ENCODE measurements around the gene ZNF408.
"Not testable (repeated sequence)": the region's sequence is repeated elsewhere in the genome, so short reads cannot be mapped to it uniquely, and the experiment has no call there.

ZNF408 gene

GRCh38 chr11:46697723-46698122 lies 3.1 kb upstream of the ZNF408 start:
- DNase-seq (ENCODE audit: low spot score) = no peak

- no peak for DNase-seq (ENCODE audit: low spot score)
Observed at GRCh38 chr11:46698597-46698996, 2.2 kb upstream of the ZNF408 start.

GRCh38 chr11:46701078-46701654 lies 335 bp downstream of the ZNF408 start:
- DNase-seq (ENCODE audit: low spot score) = no peak

- DNase-seq (ENCODE audit: low spot score) = no peak
Observed at GRCh38 chr11:46705070-46705688, 4.3 kb downstream of the ZNF408 start.

GRCh38 chr11:46706886-46707285 lies 6.1 kb downstream of the ZNF408 start:
- no peak for DNase-seq (ENCODE audit: low spot score)

- not testable (repeated sequence) for DNase-seq (ENCODE audit: low spot score)
Observed at GRCh38 chr11:46709351-46709750, 8.5 kb downstream of the ZNF408 start.

GRCh38 chr11:46710821-46711269 lies 10.0 kb downstream of the ZNF408 start:
- DNase-seq (ENCODE audit: low spot score) = peak; percentile 89

GRCh38 chr11:46711303-46711702 lies 10.5 kb downstream of the ZNF408 start:
- DNase-seq (ENCODE audit: low spot score) = no peak

GRCh38 chr11:46712874-46713576 lies 12.2 kb downstream of the ZNF408 start:
- no peak for DNase-seq (ENCODE audit: low spot score)

- not testable (repeated sequence) for DNase-seq (ENCODE audit: low spot score)
Observed at GRCh38 chr11:46717825-46718154, 17.0 kb downstream of the ZNF408 start.

GRCh38 chr11:46718155-46719019 lies 17.6 kb downstream of the ZNF408 start:
- no peak for DNase-seq (ENCODE audit: low spot score)

- no peak for DNase-seq (ENCODE audit: low spot score)
Observed at GRCh38 chr11:46719048-46719542, 18.3 kb downstream of the ZNF408 start, which contains the start of gene F2. Gene F2, plus strand, starts transcription at chr11:46719213. Its CDS starts 23 bp downstream, at chr11:46719236.

- no peak for DNase-seq (ENCODE audit: low spot score)
Observed at GRCh38 chr11:46719543-46720218, 18.9 kb downstream of the ZNF408 start.

GRCh38 chr11:46721286-46721685 lies 20.5 kb downstream of the ZNF408 start:
- DNase-seq (ENCODE audit: low spot score) = no peak

GRCh38 chr11:46722566-46723358 lies 21.9 kb downstream of the ZNF408 start:
- no peak for DNase-seq (ENCODE audit: low spot score)

GRCh38 chr11:46723359-46723680 lies 22.5 kb downstream of the ZNF408 start:
- no peak for DNase-seq (ENCODE audit: low spot score)

- no peak for DNase-seq (ENCODE audit: low spot score)
Observed at GRCh38 chr11:46724088-46724487, 23.3 kb downstream of the ZNF408 start.

- no peak for DNase-seq (ENCODE audit: low spot score)
Observed at GRCh38 chr11:46725338-46726205, 24.7 kb downstream of the ZNF408 start.

GRCh38 chr11:46726206-46726862 lies 25.5 kb downstream of the ZNF408 start:
- DNase-seq (ENCODE audit: low spot score) = no peak

Data from COLO829 (cell line).